ENCODE results near the gene MAPK11.
A peak's percentile ranks its signal among the peaks of the same experiment; 100 is the strongest.

The MAPK11 gene

GRCh38 chr22:50286275-50286674 lies 16.1 kb upstream of the MAPK11 start:
- DNase-seq (ENCODE audit: low read depth): no peak
- TF ChIP-seq CTCF (conservative IDR thresholded peaks at IDR 0.05; ENCODE audit: low read length): no peak
- H3K4me3 ChIP-seq (ENCODE audit: low read length): no peak overlapping the region

- TF ChIP-seq CTCF (conservative IDR thresholded peaks at IDR 0.05; ENCODE audit: low read length): no peak
- no peak overlapping the region for H3K4me3 ChIP-seq (ENCODE audit: low read length)
- no peak for DNase-seq (ENCODE audit: low read depth)
These were observed 15.5 kb upstream of the MAPK11 start for GRCh38 chr22:50285568-50286229.

GRCh38 chr22:50284479-50284878 lies 14.3 kb upstream of the MAPK11 start:
- DNase-seq (ENCODE audit: low read depth): no peak
- TF ChIP-seq CTCF (conservative IDR thresholded peaks at IDR 0.05; ENCODE audit: low read length): no peak
- H3K4me3 ChIP-seq (ENCODE audit: low read length): no peak overlapping the region

GRCh38 chr22:50283821-50284220 lies 13.6 kb upstream of the MAPK11 start:
- H3K4me3 ChIP-seq (ENCODE audit: low read length): no peak overlapping the region
- TF ChIP-seq CTCF (conservative IDR thresholded peaks at IDR 0.05; ENCODE audit: low read length): no peak
- DNase-seq (ENCODE audit: low read depth): no peak

- peak; percentile 68 for DNase-seq (ENCODE audit: low read depth)
- TF ChIP-seq CTCF (conservative IDR thresholded peaks at IDR 0.05; ENCODE audit: low read length): no peak
These were observed 12.4 kb upstream of the MAPK11 start for GRCh38 chr22:50282361-50283155.

GRCh38 chr22:50281957-50282356 lies 11.8 kb upstream of the MAPK11 start:
- no peak overlapping the region for H3K4me3 ChIP-seq (ENCODE audit: low read length)
- TF ChIP-seq CTCF (conservative IDR thresholded peaks at IDR 0.05; ENCODE audit: low read length): no peak
- no peak for DNase-seq (ENCODE audit: low read depth)

More at GRCh38 chr22:50282361-50283155, 12.4 kb upstream of the MAPK11 start:
- no peak overlapping the region for H3K4me3 ChIP-seq (ENCODE audit: low read length)

GRCh38 chr22:50281384-50281760 lies 11.2 kb upstream of the MAPK11 start:
- no peak overlapping the region for H3K4me3 ChIP-seq (ENCODE audit: low read length)
- no peak for DNase-seq (ENCODE audit: low read depth)
- no peak for TF ChIP-seq CTCF (conservative IDR thresholded peaks at IDR 0.05; ENCODE audit: low read length)

Measured in AG10803 (cell line).